ENCODE data around the gene ARHGEF4.
"Not testable (repeated sequence)": the region's sequence is repeated elsewhere in the genome, so short reads cannot be mapped to it uniquely, and the experiment has no call there.

ARHGEF4 gene

DNA sequence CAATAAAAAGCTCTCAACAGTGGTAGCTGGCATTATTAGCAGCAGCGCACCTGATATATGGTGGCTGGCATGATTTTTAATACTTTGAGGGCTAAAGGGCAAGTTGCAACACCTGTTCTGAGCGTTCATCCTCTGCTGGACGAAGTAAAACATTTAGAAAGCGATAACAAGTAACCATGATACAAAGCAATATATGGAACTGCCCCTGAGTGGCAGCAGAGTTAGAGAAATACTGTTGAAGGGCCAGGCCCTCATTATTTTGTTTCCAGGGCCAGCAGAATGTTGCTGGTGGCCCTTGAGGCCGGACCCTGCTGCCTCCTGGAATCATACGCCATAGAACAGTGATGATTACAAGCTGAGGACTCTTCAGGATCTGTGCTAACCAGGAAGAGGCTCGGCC is 47.8 kb downstream of the ARHGEF4 start:
- no peak for DNase-seq (ENCODE audit: low read depth in 2 of 2)

DNA sequence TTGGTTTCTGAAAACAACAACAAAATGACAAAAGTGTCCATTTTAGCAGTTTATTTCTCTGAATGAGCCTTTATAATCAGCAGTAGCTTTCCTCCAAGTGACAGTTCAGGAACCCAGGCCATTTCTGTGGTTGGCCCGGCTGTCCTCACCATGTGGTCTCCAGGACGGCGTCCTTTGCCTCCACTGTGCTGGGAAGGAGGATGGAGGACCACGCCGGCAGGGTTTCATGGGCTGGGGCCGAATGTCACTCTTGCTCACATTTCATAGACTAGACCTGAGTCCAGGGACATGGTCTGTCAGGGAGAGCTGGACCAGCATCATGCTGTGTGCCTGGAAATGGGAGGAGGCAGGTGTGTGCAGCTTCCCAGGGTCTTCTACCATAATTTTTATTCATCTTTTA is 50.9 kb downstream of the ARHGEF4 start:
- DNase-seq (ENCODE audit: low read depth in 2 of 2) = no peak

DNA sequence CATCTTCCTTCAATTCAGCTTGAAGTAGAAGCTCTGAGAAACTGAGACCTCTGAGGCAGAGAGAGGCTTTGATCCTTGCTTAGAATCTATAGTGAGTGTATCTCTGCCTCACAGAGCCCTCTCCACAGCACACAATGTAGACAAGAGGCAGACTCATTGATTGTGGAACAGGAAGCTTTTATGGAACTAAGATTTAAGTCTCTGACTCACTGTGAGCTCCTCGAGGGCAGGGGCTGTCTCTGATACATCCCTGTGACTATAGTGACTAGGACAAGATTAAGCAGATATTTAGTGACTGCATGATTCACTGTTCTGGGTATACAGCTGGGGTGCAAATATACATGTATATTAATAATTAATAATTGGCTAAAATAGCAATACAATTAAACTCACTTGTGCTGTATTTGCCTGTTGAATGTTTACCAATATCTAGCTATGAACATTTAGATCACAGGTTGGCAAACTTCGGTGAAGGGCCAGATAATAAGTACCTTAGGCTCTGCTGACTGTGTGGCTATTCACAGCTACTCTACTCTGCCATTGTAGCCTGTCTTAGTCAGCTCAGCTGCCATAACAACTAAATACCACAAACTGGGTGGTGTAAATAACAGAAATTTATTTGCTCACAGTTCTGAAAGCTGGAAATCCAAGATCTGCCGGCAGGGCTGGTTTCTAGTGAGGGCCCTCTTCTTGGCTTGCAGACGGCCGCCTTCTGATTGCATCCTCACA is 54.4 kb downstream of the ARHGEF4 start:
- DNase-seq (ENCODE audit: low read depth in 2 of 2) = no peak

DNA sequence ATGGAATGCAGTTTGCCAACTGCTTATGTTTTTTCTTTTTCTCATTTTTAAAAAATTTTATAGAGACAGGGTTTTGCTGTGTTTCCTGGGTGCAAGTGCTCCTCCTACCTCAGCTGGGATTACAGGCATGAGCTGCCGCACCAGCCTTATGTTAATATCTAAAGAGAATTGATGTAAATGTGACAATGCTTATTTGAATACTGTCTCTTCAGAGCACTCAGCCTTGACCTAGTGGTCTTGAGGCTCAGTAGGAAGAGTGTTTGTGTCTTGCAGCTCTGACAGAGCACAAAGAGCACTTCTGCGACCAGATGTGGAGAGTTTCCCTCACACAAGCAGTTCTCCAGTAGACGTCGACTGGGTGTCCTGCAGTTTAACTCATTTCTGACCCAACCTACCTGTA is 55.3 kb downstream of the ARHGEF4 start:
- no peak for DNase-seq (ENCODE audit: low read depth in 2 of 2)

DNA sequence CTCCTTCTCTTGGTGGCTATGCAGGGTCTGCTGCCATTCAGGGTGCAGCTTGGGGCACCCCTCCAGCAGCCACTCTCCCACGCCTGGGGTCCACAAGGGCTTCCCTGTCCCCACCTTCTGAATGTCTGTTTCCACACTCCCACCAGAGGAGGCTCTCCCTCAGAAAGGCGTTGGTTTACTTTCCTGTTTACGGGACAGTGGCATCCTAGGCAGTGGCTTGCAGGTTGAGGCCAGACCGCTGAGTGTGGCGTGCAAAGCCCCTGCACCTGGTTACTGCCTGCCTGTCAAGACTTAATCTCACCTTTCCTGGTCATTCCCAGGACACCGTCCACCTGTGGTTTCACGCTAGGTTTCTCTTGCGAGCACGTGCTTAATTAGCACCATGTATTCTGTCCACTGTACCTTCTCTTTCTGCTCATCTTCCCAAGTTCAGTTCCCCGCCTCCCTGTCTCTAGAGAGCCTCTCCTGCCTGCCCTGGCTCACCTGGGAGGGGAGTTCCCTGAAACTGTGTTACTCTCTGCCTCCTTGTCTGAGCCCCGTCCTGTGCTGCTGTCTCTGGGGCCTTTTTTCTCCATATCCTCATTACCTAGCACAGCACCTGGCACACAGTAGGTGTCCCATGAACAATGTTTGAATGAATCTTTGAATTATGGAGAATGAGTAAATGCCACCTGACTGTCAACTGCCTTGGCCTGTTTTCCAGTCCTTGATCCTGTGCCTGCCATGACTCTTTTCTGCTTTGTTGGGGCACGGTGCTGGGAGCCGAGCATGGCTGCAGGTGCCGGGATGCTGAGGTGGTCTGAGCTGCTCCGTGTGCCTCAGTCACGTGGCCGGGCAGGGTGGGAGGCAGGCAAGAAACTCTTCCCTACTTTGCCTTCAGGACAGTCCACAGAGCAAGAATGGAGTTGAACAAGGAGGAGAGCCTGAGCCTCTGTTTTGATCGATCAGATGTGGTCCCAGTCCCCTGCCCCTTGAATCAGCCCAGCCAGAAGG is 56.4 kb downstream of the ARHGEF4 start:
- DNase-seq (ENCODE audit: low read depth in 2 of 2) = no peak

DNA sequence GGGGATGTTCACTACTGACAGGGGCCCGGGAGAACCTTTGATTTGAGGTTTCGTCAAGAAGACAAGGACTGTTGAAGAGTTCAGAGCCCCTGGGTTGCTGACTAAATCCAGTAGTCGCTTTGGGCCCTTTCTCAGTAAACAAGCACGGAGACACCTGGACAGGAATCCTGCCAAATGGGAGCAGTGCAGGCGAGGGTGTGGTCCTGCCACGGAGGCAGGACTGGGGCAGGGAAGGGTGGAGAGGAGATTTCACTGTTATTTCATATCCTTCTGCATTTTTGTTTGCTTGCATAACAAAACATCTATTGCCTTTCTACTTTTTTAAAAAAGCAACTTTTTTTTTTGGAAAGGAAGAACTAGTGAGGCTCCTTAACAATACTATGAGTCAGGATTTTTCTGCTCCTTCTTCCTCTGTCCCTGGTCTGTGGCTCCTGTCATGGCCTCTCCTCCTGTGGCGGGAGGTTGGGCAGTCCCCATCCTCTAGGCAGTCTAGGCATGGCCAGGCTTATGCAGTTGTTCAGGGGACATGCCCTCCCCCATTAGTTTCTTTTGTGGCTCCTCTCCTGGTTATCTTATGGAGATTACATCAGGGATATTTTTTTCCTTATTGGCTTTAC is 57.7 kb downstream of the ARHGEF4 start:
- DNase-seq (ENCODE audit: low read depth in 2 of 2) = no peak

DNA sequence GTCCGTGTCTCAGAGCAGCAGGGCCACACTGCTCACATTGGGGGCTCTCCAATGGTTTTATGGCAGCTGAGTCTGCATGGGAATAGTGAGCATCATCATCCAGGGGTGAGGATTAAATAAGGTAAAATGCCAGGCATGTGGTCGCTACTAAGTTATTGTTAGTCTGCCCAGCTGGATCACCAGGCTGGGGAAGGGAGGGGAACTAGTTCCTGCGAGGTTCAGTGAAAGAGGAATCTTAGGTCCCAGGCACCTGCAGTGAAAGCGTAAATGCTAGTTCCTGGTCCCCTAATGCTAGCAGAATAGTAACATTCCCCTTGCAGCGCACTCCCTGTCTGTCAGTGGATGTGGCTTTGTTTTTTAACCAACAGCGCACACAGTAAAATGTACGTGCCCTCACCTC is 60.1 kb downstream of the ARHGEF4 start:
- DNase-seq (ENCODE audit: low read depth in 2 of 2) = no peak

DNA sequence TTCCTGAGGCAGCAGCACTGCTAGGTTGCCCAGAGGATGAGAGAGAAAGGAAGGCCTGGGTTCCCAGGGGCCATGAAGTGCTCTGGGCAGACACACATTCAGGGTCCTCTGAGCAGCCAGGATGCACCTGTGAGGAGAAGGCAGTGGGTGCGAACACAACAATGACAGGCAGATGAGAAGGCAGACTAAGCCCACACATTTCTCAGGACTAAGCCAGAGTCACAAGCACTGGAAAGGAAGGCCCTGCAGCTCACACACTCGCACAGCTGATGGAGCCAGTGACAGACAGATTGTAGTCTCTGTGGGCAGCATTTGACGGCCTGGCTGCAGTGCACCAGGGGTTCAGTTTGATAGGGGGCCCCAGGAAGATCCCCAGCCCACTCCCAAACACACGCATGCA is 61.8 kb downstream of the ARHGEF4 start:
- no peak for DNase-seq (ENCODE audit: low read depth in 2 of 2)

DNA sequence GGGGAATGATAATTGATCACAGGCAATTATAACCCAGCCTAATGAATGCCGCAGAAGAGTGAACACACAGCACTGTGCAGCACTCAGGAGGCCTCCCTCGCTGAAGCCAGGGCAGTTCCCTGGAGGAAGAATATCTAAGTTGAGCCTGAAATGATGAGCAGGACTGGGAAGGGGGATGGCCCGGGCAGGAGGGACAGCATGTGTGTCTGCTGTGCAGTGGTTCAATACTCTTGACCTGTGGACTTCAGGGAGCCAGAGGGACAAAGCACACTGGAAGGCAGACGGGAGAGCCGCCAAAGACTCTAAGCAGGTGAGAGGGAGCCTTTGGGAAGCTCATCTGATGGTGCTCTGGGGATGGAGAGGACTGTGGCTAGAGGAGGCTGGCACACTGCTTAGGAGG is 62.6 kb downstream of the ARHGEF4 start:
- no peak for DNase-seq (ENCODE audit: low read depth in 2 of 2)

DNA sequence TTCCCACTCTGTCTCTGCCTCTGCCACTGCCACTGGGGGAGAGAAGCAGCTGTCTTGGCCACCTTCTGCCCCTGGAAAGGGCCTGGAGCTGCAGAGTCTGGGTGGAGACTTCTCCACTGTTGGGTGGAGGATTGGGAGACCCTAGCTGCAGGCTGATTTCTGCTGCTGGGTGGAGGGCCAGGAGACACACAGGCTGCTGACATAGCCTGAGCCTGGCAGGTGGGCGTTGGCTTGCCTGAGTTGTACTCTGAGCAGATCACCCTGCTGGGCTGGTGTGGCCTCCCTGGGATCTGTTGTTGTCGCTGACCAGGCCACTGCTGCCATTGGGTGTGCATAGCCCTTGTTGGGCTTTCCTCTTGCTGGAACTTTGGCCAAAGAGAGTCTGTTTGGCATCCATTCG is 64.3 kb downstream of the ARHGEF4 start:
- DNase-seq (ENCODE audit: low read depth in 2 of 2) = no peak

DNA sequence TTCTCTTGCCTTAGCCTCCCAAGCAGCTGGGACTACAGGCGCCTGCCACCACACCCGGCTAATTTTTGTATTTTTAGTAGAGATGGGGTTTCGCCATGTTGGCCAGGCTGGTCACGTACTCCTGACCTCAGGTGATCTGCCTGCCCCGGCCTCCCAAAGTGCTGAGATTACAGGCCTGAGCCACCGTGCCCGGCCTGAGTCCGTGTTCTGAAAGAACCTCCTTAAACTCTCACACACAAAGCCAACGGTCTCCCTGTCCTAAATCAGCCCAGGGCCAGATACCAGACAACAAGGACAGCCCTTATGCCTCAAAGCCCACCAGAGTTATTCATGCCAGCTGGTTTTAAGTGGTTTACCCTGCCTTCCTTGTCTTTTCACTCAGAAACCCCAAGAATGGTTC is 64.9 kb downstream of the ARHGEF4 start:
- DNase-seq (ENCODE audit: low read depth in 2 of 2) = not testable (repeated sequence)

DNA sequence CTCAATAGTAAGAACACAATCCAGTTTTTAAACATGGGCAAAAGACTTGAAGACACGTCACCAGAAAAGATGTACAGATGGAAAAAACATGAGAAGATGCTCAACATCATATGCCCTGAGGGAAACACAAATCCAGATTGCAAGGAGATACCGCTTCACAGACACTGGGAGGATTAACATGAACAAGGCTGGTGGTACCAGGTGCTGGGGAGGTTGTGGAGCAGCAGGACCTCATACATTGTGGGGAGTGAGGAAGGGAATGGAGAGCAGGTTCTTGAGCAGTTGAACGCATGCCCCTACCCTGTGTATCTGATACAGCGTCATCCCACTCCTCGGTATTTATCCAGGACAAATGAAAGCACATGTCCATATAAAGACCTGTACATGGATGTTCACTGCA is 72.1 kb downstream of the ARHGEF4 start:
- DNase-seq (ENCODE audit: low read depth in 2 of 2) = no peak

DNA sequence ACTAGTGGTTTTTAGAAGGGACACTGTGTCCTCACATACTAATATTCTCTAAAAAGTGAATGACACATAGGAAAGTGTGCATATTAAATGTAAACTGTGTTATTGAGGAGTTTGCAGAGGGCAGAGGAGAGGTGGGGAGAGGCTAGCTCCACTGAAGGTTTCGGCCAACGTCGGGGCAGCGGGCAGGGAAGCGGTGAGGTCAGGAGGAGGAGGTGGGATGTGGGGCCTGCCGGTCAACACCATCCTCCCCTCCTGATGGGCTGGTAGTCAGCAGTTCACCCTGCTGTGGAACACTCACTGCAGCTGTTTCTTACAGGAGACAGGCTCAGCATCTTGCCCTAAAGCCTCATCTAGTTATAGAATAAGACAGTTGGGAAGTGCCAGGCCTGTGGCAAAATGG is 74.2 kb downstream of the ARHGEF4 start:
- no peak for DNase-seq (ENCODE audit: low read depth in 2 of 2)

DNA sequence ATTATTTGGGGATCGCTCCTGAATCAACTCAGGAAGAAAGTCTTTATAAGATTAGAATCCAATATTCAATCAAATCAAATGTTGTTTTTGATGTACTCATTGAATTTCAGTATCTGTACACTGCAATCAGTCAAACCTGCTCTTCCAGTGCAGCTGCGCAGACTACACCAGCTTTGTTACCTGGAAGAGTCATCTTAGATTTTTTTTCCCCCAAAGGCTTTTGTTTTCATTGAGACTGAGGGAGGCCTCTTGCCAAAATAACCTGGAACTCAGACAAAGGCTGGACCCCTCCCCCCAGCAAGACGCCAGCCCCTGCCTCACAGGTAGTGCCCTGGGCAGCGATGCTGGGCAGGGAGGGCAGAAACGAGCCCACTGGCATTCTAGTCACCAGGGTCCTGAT is 74.8 kb downstream of the ARHGEF4 start:
- DNase-seq (ENCODE audit: low read depth in 2 of 2) = no peak

DNA sequence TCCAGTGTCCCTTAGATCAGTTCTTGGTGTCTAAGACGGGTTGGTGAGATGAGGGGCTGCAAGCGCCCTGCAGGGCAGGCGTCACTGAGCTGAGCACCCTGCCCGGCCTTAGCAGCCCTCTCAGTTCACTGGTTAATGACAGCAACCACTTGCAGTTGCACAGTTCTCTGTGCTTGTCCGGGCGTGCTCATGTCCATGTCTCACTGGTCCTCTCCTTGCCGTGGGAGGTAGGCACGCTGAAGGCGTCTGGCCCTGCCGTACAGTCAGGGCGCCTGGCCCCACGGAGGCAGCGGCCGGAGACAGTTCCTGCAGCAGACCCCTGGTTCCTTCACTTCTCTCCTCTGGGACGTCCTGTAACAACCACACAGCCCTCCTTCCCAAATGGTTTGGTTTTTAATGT is 75.3 kb downstream of the ARHGEF4 start:
- no peak for DNase-seq (ENCODE audit: low read depth in 2 of 2)

DNA sequence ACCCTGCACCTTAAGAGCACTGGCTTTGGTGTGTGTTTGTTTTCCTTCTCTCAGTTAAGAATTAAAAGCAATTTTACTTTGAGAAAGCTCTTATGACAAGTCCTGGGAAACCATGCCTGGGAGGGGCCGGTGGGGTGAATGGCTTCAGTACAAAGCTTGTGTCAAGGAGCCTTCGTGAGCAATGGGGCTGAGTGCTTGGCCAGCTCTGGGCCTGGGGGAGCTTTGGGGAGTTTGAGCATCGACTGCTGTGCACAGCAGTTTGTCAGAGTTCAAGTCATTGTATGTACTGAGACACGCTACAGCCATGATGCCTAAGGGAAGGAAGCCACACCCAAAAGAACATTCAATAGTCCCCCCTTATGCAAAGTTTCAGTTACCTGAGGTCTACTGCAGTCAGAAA is 75.8 kb downstream of the ARHGEF4 start:
- no peak for DNase-seq (ENCODE audit: low read depth in 2 of 2)

DNA sequence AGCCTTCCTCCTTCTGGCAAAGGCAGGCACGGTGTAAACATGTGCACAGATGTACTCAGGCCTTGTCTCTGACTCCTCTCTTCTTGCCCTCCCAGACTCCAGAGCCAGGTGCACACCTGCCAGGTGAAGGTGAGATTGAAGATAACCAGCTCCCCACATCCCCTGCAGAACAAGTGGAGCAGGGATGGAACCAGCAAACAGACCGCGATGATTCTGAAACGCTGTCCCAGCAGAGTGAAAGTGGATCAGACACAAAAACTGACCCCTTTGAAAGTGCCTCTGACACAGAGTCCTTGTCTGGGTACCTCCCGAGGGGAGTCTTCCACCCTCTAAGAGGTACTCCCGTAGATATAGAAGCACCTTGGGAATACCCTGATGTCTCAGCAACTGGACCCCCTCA is 77.2 kb downstream of the ARHGEF4 start:
- no peak for DNase-seq (ENCODE audit: low read depth in 2 of 2)

DNA sequence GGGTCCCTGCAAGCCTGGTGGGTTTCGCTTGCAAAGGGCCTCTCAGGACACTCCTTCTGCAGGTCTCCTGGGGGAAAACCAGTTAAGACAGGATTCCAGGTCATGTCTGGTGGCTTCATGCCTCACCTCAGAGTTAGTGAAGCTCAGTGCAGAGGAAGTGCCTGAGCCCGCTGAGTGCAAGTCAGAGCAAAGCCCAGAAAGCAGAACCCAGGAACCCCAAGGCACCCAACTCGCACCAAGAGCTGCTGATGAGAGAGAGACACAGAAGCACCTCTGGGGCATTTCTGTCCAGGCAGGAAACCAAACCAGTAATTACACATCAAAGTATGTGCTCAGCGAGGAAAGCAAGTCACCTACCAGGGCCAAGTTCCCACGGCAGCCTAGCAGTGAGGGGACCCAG is 78.4 kb downstream of the ARHGEF4 start:
- DNase-seq (ENCODE audit: low read depth in 2 of 2) = no peak

DNA sequence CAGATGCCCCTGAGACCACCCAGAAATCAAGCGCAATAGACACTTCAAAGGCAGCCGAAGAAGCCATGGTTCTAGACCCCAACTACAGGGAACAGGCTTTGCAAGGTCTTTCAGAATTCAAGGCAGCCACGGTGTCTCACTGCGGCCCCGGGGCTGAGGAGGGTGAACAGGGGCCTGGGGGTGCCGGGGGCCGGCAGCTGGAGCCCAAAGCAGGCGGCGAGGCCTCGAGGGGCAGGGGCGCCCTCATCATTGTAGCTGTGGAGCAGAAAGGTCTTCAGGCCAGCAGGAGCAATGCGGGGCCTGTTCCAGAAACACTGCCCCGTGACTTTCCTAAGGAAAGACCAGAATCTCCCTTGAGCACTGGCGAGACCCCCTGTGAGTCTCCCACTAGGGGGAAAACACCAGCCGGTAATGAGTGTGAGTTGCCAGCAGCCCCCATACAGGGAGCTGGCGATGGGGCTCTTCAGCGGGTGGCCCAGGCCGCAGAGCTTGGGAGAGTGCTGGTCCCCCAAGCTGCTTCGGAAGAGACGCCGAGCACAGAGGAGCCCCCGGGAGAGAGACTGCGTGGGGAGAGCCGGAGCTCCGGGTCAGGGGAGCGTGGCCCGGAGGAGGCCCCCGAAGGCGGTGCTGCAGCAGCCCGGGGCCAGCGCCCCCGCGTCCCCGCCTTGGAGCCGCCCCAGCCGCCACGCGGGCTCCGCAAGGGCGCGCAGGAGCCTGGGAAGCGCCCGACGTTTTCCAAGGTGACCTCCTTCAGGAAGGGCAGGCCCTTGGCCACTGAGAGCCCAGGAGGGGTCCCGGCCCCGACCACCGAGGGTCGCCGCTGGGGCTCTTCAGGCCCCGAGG is 79.1 kb downstream of the ARHGEF4 start:
- DNase-seq (ENCODE audit: low read depth in 2 of 2) = no peak

DNA sequence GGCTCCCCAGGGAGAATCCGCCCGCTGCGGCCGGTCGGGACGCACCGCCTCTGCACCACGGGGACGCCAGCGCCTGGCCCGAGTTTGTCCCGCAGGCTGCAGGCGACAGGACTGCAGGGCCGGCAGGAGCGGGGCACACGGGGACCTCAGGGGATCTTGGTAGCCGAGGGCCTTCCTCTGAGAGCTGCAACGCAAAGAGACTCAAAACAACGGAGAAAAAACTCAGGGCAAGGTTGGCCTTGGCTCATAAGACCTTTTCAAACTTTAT is 79.7 kb downstream of the ARHGEF4 start:
- DNase-seq (ENCODE audit: low read depth in 2 of 2) = no peak

DNA sequence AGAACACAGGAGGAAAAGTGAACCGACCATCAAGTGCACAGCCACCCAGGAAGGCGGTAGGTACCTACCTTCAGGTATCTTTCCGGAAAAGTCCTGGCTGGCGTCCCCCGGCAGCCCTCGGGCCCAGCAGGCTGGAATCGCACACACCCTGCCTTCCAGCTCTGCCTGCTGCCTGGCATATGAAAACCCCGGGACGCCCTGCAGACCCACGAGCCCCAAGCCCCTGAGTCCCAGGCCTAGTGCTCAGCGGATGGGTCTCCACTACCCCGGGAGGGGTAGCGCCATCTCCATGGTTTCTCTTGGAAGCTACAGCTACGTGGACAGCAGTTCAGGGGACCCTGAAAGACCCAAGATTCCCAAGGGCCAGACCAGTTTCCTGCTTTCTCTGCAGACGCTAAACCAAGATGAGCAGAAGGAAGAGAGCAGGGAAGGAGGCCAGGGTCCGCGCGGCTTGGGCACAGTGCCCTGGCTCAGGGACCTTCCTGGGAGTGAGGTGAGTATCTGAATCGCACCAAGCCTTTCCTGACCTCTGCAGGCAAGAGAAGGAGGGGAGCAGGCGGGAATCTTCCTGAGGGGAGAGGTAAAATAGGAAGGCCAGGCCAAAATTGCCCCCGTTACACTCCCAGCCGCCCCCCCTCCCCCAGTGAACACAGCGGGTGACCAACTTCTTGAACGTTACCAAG is 80.4 kb downstream of the ARHGEF4 start:
- DNase-seq (ENCODE audit: low read depth in 2 of 2) = no peak
